Measurements from ENCODE around the gene SLC24A3. TPM values are rescaled to one million over a fixed set of nuclear protein-coding genes. Genes with fewer than 3 reads are reported as not detected.
A peak's percentile ranks its signal among the peaks of the same experiment; 100 is the strongest.

Gene SLC24A3
- total and polyA plus RNA-seq, 2 of the 13 experiments (the other 11 are each of a cell fraction or from before 2014, with no cell fraction given), result not detected

- Histone ChIP-seq H2AFZ (ENCODE audit: low read length) (no peak overlapping the region), H3K27me3 (ENCODE audit: control insufficient read depth in 1 of 2, insufficient read depth in 2 of 2, low read length in 2 of 2) (no peaks in the 10 kb centered on the region), H3K4me1 (ENCODE audit: insufficient read depth, low read length) (no peaks in the 10 kb centered on the region), H3K9ac (ENCODE audit: insufficient read depth, low read depth, low read length) (no peak overlapping the region), H3K27ac (ENCODE audit: extremely low read length, insufficient read depth, low read length) (no peak overlapping the region), H3K4me3 (replicated peaks in 1 of 3; ENCODE audit: insufficient read depth in 1 of 3, low read depth in 2 of 3, low read length in 3 of 3) (no peak overlapping the region), H3K9me3 (ENCODE audit: low read length) (no peaks in the 10 kb centered on the region), H4K20me1 (ENCODE audit: insufficient read depth, low read length) (no peaks in the 10 kb centered on the region), H3K79me2 (ENCODE audit: insufficient read depth, low read length) (no peaks in the 10 kb centered on the region), H3K36me3 (replicated peaks in 1 of 2; ENCODE audit: control insufficient read depth in 1 of 2, insufficient read depth in 2 of 2, low read length in 2 of 2) (no peaks in the 10 kb centered on the region), H3K4me2 (ENCODE audit: low read depth, low read length) (no peak overlapping the region)
- ChIA-PET POLR2A (no interaction called here), CTCF (ENCODE audit: low intra/inter-chr PET ratio, low total read pairs) (no interaction called here)
- ATAC-seq (peak; percentile 43; the same call in 1 of the 3 replicates), FAIRE-seq (no peak), DNase-seq (ENCODE audit: low spot score) (no peak)
- intact Hi-C loops (cut with micrococcal nuclease; ENCODE audit: unreplicated experiment) (no loop called here), in situ Hi-C loops (cut with HindIII; ENCODE audit: extremely low pct_ligation_motif_present, low pct_unique_long_range_greater_than_20kb) (no loop called here)
- 20% methylated on average over 5 of the region's 5 CpGs for WGBS (ENCODE audit: low lambda C conversion rate)
- BruUV-seq (replicated peaks), result no TSS peak
- TF ChIP-seq GPBP1L1 (CRISPR knock-in tag; IDR thresholded peaks at IDR 0.05), result no peak
- TF ChIP-seq ZNF556 (CRISPR knock-in tag; IDR thresholded peaks at IDR 0.05; ENCODE audit: borderline replicate concordance), result no peak
- TF ChIP-seq NFIB (CRISPR knock-in tag; IDR thresholded peaks at IDR 0.05; ENCODE audit: borderline replicate concordance), result no peak
- no peak for TF ChIP-seq DZIP1 (CRISPR knock-in tag; IDR thresholded peaks at IDR 0.05)
- TF ChIP-seq ZNF619 (CRISPR knock-in tag; IDR thresholded peaks at IDR 0.05), result no peak
- no peak for TF ChIP-seq ZNF713 (CRISPR knock-in tag; IDR thresholded peaks at IDR 0.05)
- no peak for TF ChIP-seq USF2 (IDR thresholded peaks at IDR 0.05; ENCODE audit: low read depth, low read length)
- TF ChIP-seq USF2 (CRISPR knock-in tag; IDR thresholded peaks at IDR 0.05; ENCODE audit: borderline replicate concordance), result no peak
- no peak for TF ChIP-seq KAT8 (CRISPR knock-in tag; IDR thresholded peaks at IDR 0.05)
- no peak for TF ChIP-seq TCF7L2 (IDR thresholded peaks at IDR 0.05; ENCODE audit: low read depth, low read length)
- TF ChIP-seq NR2C2 (CRISPR knock-in tag; IDR thresholded peaks at IDR 0.05; ENCODE audit: borderline replicate concordance), result no peak
- no peak for TF ChIP-seq JDP2 (CRISPR knock-in tag; IDR thresholded peaks at IDR 0.05; ENCODE audit: borderline replicate concordance)
- no peak for TF ChIP-seq HIC2 (CRISPR knock-in tag; IDR thresholded peaks at IDR 0.05; ENCODE audit: low read depth)
- TF ChIP-seq NFIC (IDR thresholded peaks at IDR 0.05; ENCODE audit: low read length), result no peak
Observed at GRCh38 chr20:19317237-19318069, 105.0 kb downstream of the SLC24A3 start.
